HEK293T (cell line): Measurements from ENCODE around the gene GNB1L.

Experiments used
- CTCF ChIA-PET: fragments of 350-600 bp; formaldehyde crosslinking; extraction: SDS; loops from one replicate; lab custom pipeline; 2021; ENCODE audit warnings: antibody characterized with exemption, inconsistent platforms; lab: Yijun Ruan, JAX
- POLR2A ChIA-PET: fragments of 350-600 bp; formaldehyde crosslinking; extraction: SDS; loops from one replicate; lab custom pipeline; 2020; ENCODE audit warnings: antibody characterized with exemption, inconsistent platforms; lab: Yijun Ruan, JAX
- DNase-seq: peaks from one replicate; pipeline ENCODE4 v3.0.0; 2012; ENCODE audit warnings: mixed read lengths; ENCODE audit errors: extremely low spot score
- ARNT ChIP-seq: fragments of 450-650 bp; IDR thresholded peaks from 2 replicates; pipeline ENCODE4 v1.6.1; 2017; ENCODE audit warnings: mild to moderate bottlenecking
- BHLHE40 ChIP-seq: fragments of 450-650 bp; IDR thresholded peaks from 2 replicates; pipeline ENCODE4 v1.6.1; 2016; ENCODE audit warnings: mild to moderate bottlenecking, moderate library complexity, borderline replicate concordance
- CTBP1 ChIP-seq: fragments of 450-650 bp; IDR thresholded peaks from 2 replicates; pipeline ENCODE4 v1.6.1; 2016; ENCODE audit warnings: borderline replicate concordance
- ELF4 ChIP-seq: fragments of 450-650 bp; IDR thresholded peaks from 2 replicates; pipeline ENCODE4 v1.6.1; 2017; ENCODE audit warnings: antibody characterized with exemption
- FOXA1 ChIP-seq: fragments of 450-650 bp; IDR thresholded peaks from 2 replicates; pipeline ENCODE4 v1.6.1; 2016; ENCODE audit warnings: mild to moderate bottlenecking
- FOXK2 ChIP-seq: fragments of 450-650 bp; IDR thresholded peaks from 2 replicates; pipeline ENCODE4 v1.6.1; 2016; ENCODE audit warnings: mild to moderate bottlenecking
- FOXM1 ChIP-seq: fragments of 450-650 bp; IDR thresholded peaks from 2 replicates; pipeline ENCODE4 v1.6.1; 2017; ENCODE audit warnings: mild to moderate bottlenecking, borderline replicate concordance
- HDGF ChIP-seq: fragments of 450-650 bp; IDR thresholded peaks from 2 replicates; pipeline ENCODE4 v1.6.1; 2017; ENCODE audit warnings: antibody characterized with exemption, borderline replicate concordance
- L3MBTL2 ChIP-seq: fragments of 450-650 bp; conservative IDR thresholded peaks from 2 replicates; pipeline ENCODE4 v1.6.1; 2016; ENCODE audit warnings: mild to moderate bottlenecking
- LEF1 ChIP-seq: fragments of 450-650 bp; IDR thresholded peaks from 2 replicates; pipeline ENCODE4 v1.6.1; 2017; ENCODE audit warnings: mild to moderate bottlenecking, borderline replicate concordance
- NFRKB ChIP-seq: fragments of 450-650 bp; IDR thresholded peaks from 2 replicates; pipeline ENCODE4 v1.6.1; 2016; ENCODE audit warnings: mild to moderate bottlenecking, moderate library complexity
- SP1 ChIP-seq: fragments of 450-650 bp; IDR thresholded peaks from 2 replicates; pipeline ENCODE4 v1.6.1; 2017
- SUZ12 ChIP-seq: fragments of 450-650 bp; IDR thresholded peaks from 2 replicates; pipeline ENCODE4 v1.6.1; 2016; ENCODE audit warnings: mild to moderate bottlenecking
- TARDBP ChIP-seq: fragments of 450-650 bp; IDR thresholded peaks from 2 replicates; pipeline ENCODE4 v1.6.1; 2016
- ZNF384 ChIP-seq: fragments of 450-650 bp; IDR thresholded peaks from 2 replicates; pipeline ENCODE4 v1.6.1; 2016

The GNB1L gene

GRCh38 chr22:19753090-19753842 lies 101.4 kb downstream of the GNB1L start:
- no peak for TF ChIP-seq ZNF384
- TF ChIP-seq BHLHE40: no peak
- TF ChIP-seq NFRKB: no peak
- no peak for TF ChIP-seq CTBP1
- no peak for TF ChIP-seq L3MBTL2
- TF ChIP-seq ELF4: no peak
- TF ChIP-seq FOXA1: no peak
- no peak for TF ChIP-seq LEF1
- TF ChIP-seq ARNT: no peak
- DNase-seq: no peak
- ChIA-PET CTCF (interaction anchor here (0.6 to 1.3 kb wide), 3 partner anchors 9 to 540 kb away, joined by 3 to 7 read pairs (median 4); no protein-coding TSS in a partner anchor), POLR2A (no interaction called here)

DNA sequence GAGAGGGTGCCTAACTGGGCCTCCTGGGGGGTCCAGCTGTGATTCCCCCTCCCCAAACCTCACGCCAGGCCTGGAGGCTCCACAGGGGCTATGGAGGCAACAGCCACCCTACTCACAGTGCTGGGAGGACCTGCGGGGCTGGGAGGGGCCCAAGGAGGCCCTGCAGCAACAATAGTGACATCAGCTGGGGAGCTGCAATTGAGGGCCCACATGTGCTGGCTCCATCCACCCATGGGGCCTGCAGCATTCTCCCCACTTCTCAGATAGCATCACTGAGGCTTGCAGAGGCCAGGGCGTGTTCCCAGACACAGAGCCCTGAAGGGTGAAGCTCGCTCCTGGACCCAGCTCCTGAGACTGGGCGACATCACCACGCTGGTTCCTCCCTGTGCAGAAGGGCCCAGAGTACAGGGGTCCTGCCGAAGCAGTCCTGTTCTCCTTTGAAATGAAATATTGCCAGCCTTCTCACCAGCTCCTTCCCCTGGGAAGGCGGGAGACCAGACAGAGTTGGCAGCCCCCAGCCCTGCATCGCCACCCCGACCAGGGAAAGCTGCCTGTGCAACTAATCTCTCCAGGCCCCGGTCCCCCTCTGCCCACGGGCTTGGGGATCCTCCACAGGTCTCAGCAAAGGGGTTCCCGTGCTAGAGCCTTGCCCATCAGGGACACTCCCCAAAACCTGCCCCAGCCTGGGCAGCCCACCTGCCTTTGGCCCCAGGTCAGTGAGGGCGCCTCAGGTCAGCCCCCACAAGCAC lies 103.0 kb downstream of the GNB1L start:
- TF ChIP-seq FOXK2 (no peak), ARNT (no peak)
- CTCF ChIA-PET: no interaction called here
- POLR2A ChIA-PET: interaction anchor here (1.7 kb wide), 1 partner anchor 13 kb away, joined by 3 read pairs; no protein-coding TSS in a partner anchor

GRCh38 chr22:19750507-19751490 lies 103.9 kb downstream of the GNB1L start:
- POLR2A ChIA-PET: interaction anchor here (1.7 kb wide), 1 partner anchor 14 kb away, joined by 3 read pairs; no protein-coding TSS in a partner anchor
- no peak for DNase-seq
- TF ChIP-seq ELF4 (no peak), FOXM1 (no peak), ZNF384 (no peak), HDGF (no peak), L3MBTL2 (no peak)
- CTCF ChIA-PET: interaction anchor here (1.2 kb wide), 1 partner anchor 20 kb away, joined by 4 read pairs; no protein-coding TSS in a partner anchor

More for the DNA sequence above, 103.0 kb downstream of the GNB1L start:
- no peak for DNase-seq

DNA sequence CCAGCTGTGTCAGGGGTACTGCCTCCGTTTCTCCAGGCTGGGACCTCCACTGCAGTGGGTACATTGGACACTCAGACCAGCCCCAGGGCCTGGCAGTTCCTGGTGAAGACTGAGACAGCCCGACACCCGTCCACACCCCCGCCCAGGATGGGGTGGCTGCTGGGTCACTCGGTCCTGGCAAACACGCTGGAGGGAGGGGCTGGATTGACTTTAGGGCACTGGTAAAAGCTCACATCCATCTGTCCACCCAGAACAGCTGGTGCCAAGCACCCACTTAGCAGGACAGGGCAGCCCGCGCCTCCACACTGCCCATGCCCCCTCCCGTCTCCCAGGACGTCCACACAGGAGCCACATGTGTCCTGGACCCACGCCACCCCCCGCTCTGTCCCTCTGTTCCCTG lies 104.8 kb downstream of the GNB1L start:
- TF ChIP-seq HDGF (no peak), TARDBP (no peak), L3MBTL2 (no peak), SUZ12 (no peak), SP1 (no peak), LEF1 (no peak)
- ChIA-PET CTCF (interaction anchor here (1.2 kb wide), 1 partner anchor 20 kb away, joined by 4 read pairs; no protein-coding TSS in a partner anchor), POLR2A (interaction anchor here (0.7 kb wide), 1 partner anchor 105 kb away, joined by 4 read pairs; no protein-coding TSS in a partner anchor)

DNA sequence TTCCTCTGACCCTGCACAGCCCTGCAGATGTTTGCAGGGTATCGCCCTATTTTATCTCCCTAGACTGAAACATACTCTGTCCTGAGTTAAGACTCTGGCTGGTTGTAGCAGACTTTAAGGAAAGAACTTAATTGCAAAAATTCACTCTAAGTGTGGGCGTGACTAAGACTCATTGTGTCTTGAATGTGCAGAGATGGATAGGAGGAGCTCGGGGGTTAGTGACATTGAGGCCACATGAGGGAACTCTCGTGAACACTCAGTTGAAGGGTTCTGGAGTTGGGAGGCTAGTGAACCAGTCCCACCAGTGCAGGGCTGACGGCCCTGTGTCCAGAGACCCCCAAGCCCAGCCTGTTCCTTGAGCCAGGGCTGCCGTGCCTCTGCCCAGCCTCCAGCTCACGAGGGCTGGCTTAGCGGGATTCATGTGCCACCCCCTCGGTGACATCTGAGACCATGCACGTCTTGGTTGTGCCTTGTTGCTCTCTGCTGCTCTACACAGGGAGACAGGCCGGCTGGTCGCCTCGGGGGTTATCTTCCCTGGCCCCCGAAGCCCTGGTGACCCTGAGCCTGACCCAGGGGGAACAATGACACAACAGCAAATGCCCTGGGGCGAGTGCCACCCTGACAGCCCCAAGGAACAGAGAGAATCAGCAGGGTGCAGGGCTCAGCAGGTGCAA lies 105.5 kb downstream of the GNB1L start:
- CTCF ChIA-PET: interaction anchor here (1.2 kb wide), 1 partner anchor 19 kb away, joined by 4 read pairs; no protein-coding TSS in a partner anchor
- TF ChIP-seq NFRKB (no peak), FOXM1 (no peak), ARNT (no peak), L3MBTL2 (no peak), LEF1 (no peak), HDGF (no peak), FOXK2 (no peak)
- no peak for DNase-seq
- POLR2A ChIA-PET: interaction anchor here (0.7 kb wide), 1 partner anchor 106 kb away, joined by 4 read pairs; no protein-coding TSS in a partner anchor

More for the DNA sequence above, 104.8 kb downstream of the GNB1L start:
- DNase-seq: no peak

DNA sequence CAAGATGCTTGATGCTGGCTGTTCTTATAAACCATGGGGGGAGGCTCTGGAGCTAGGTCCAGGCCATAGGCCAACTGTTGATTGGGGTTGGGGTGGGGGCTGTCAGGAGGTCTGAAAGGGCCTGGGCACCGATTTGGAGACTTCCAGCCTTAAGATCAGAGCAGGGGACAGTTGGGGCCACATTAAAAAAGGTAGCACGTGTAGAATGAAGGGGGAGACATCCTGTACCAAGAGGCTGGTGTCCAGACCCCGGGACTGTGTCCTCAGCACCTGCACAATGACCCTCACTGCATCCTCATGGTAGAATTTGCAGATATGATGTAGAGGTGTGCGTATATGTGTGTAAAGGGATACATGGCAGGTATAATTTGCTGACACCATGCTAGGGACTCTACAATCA lies 106.5 kb downstream of the GNB1L start:
- DNase-seq: no peak
- POLR2A ChIA-PET: no interaction called here
- TF ChIP-seq TARDBP (no peak), SP1 (no peak), ARNT (no peak), L3MBTL2 (no peak), NFRKB (no peak), ELF4 (no peak)
- CTCF ChIA-PET: no interaction called here

DNA sequence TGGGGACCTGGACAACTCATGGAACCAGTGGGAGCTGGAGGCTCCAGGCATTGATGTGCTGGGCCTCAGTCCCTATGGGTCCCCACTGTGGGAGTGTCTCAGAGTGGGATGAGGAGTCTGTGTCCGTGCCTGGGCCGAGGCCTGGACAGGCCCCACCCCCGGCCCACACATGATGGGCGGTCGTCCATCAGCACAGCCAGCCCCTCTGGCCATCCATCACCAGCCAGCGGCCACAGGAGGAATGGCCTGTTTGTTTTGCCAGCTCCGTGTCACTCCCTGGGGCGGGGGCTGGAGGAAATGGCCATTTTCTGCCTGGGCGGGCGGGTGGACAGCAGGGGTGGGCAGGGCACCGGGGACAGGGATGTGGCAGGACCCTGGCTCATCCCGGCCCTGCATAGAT lies 107.1 kb downstream of the GNB1L start:
- ChIA-PET CTCF (no interaction called here), POLR2A (no interaction called here)
- TF ChIP-seq ZNF384 (no peak), HDGF (no peak), FOXM1 (no peak), ELF4 (no peak), BHLHE40 (no peak), SP1 (no peak), L3MBTL2 (no peak)
- DNase-seq: no peak
